Stimulated activated CD8-positive, alpha-beta memory T cell treated with anti-CD3 and anti-CD28 coated beads, Interleukin-12 subunit alpha, Interleukin-12 subunit beta, amount 100 ng/mL, for 24 hours (primary cell): Measurements from ENCODE around the gene TNFSF9.
"Not testable (repeated sequence)": the region's sequence is repeated elsewhere in the genome, so short reads cannot be mapped to it uniquely, and the experiment has no call there.

ENCODE experiments used
- DNase-seq: peaks from one replicate; pipeline ENCODE4 v3.0.0-alpha.2; 2020; ENCODE audit errors: extremely low read depth

TNFSF9 gene

GRCh38 chr19:6572217-6572616 is 41.4 kb downstream of the TNFSF9 start:
- DNase-seq = no peak

GRCh38 chr19:6573350-6573749 is 42.5 kb downstream of the TNFSF9 start:
- DNase-seq = no peak

GRCh38 chr19:6576869-6577475 is 46.1 kb downstream of the TNFSF9 start:
- no peak for DNase-seq

GRCh38 chr19:6577476-6578125 is 46.8 kb downstream of the TNFSF9 start:
- no peak for DNase-seq

- DNase-seq = no peak
Measured at GRCh38 chr19:6579450-6580178, 48.8 kb downstream of the TNFSF9 start.

GRCh38 chr19:6580313-6580712 is 49.5 kb downstream of the TNFSF9 start:
- no peak for DNase-seq

GRCh38 chr19:6582515-6583484 is 52.0 kb downstream of the TNFSF9 start:
- not testable (repeated sequence) for DNase-seq
